WTC11 (cell line): ENCODE results near the gene SLC31A1. TPM values are rescaled to one million over a fixed set of nuclear protein-coding genes. Genes with fewer than 3 reads are reported as not detected.
A peak's percentile ranks its signal among the peaks of the same experiment; 100 is the strongest.

Experiments
- ATAC-seq: fragments of 200-7000 bp; cut with Tn5 transposase; 2 replicates; pipeline ENCODE4 v1.10.0; 2021; ENCODE audit warnings: mild to moderate bottlenecking, moderate library complexity
- CTCF ChIA-PET: fragments of 300-600 bp; sonication (Branson Sonifier 250); formaldehyde crosslinking; loops from one replicate; lab custom pipeline; 2021; ENCODE audit warnings: antibody characterized with exemption; lab: Charles Lee
- POLR2A ChIA-PET: fragments of 350-600 bp; sonication (Branson Sonifier 250); formaldehyde crosslinking; loops from one replicate; lab custom pipeline; 2021; ENCODE audit warnings: antibody characterized with exemption; lab: Charles Lee
- DNase-seq: peaks from one replicate; pipeline ENCODE4 v3.0.0; 2021; ENCODE audit warnings: low spot score
- H3K27ac Mint-ChIP-seq: 2 replicates; pipeline ENCODE4 v1.8.0; 2021; ENCODE audit warnings: mixed read lengths
- H3K27me3 Mint-ChIP-seq: 2 replicates; pipeline ENCODE4 v1.8.0; 2021; ENCODE audit warnings: low read depth, mild to moderate bottlenecking, moderate library complexity, mixed read lengths
- H3K36me3 Mint-ChIP-seq: 2 replicates; pipeline ENCODE4 v1.8.0; 2021; ENCODE audit warnings: mixed read lengths
- H3K4me1 Mint-ChIP-seq: 2 replicates; pipeline ENCODE4 v1.8.0; 2022; ENCODE audit warnings: mixed read lengths
- H3K4me3 Mint-ChIP-seq: 2 replicates; pipeline ENCODE4 v1.8.0; 2021; ENCODE audit warnings: mild to moderate bottlenecking, moderate library complexity, mixed read lengths
- H3K9me3 Mint-ChIP-seq: 2 replicates; pipeline ENCODE4 v1.8.0; 2021; ENCODE audit warnings: mixed read lengths
- CDX4 ChIP-seq: fragments of 250-450 bp; sonication (Bioruptor Pico); IDR thresholded peaks from 2 replicates; pipeline ENCODE4 v1.9.0; 2021; ENCODE audit warnings: moderate library complexity, mild to moderate bottlenecking, inconsistent platforms, borderline replicate concordance
- EMX1 ChIP-seq: fragments of 250-450 bp; sonication (Bioruptor Pico); IDR thresholded peaks from 2 replicates; pipeline ENCODE4 v1.8.0; 2021; ENCODE audit warnings: mild to moderate bottlenecking
- FOXK1 ChIP-seq: sonication (generic); formaldehyde crosslinking; IDR thresholded peaks from 2 replicates; pipeline ENCODE4 v1.8.0; 2022; ENCODE audit warnings: mild to moderate bottlenecking, moderate library complexity, missing genetic modification reagents
- GRHL2 ChIP-seq: fragments of 250-450 bp; sonication (Bioruptor Pico); IDR thresholded peaks from 2 replicates; pipeline ENCODE4 v1.8.0; 2022; ENCODE audit warnings: mild to moderate bottlenecking, moderate library complexity; ENCODE audit not compliant: insufficient replicate concordance, severe bottlenecking
- MXD4 ChIP-seq: fragments of 250-450 bp; sonication (Bioruptor Pico); IDR thresholded peaks from 2 replicates; pipeline ENCODE4 v1.8.0; 2021; ENCODE audit warnings: mild to moderate bottlenecking, moderate library complexity, borderline replicate concordance
- NR1H2 ChIP-seq: sonication (generic); formaldehyde crosslinking; IDR thresholded peaks from 2 replicates; pipeline ENCODE4 v1.9.0; 2021; ENCODE audit warnings: mild to moderate bottlenecking, moderate library complexity, missing genetic modification reagents
- NR2C2 ChIP-seq: sonication (generic); formaldehyde crosslinking; IDR thresholded peaks from 2 replicates; pipeline ENCODE4 v1.8.0; 2022; ENCODE audit warnings: mild to moderate bottlenecking, missing genetic modification reagents
- SMAD3 ChIP-seq: sonication (generic); formaldehyde crosslinking; IDR thresholded peaks from 2 replicates; pipeline ENCODE4 v1.8.0; 2022; ENCODE audit warnings: missing genetic modification reagents, mild to moderate bottlenecking, borderline replicate concordance
- SOX15 ChIP-seq: fragments of 250-450 bp; sonication (Bioruptor Pico); IDR thresholded peaks from 2 replicates; pipeline ENCODE4 v1.9.0; 2021; ENCODE audit warnings: mild to moderate bottlenecking
- TEAD4 ChIP-seq: sonication (generic); formaldehyde crosslinking; IDR thresholded peaks from 2 replicates; pipeline ENCODE4 v1.8.0; 2022; ENCODE audit warnings: mild to moderate bottlenecking, missing genetic modification reagents
- USF1 ChIP-seq: sonication (generic); formaldehyde crosslinking; IDR thresholded peaks from 2 replicates; pipeline ENCODE4 v1.8.0; 2022; ENCODE audit warnings: mild to moderate bottlenecking, missing genetic modification reagents
- ZNF416 ChIP-seq: fragments of 250-450 bp; sonication (Bioruptor Pico); IDR thresholded peaks from 2 replicates; pipeline ENCODE4 v1.9.0; 2021; ENCODE audit warnings: mild to moderate bottlenecking, inconsistent platforms
- ZNF423 ChIP-seq: fragments of 250-450 bp; sonication (Bioruptor Pico); IDR thresholded peaks from 2 replicates; pipeline ENCODE4 v2.1.2; 2022; ENCODE audit warnings: mild to moderate bottlenecking, moderate library complexity
- ZNF671 ChIP-seq: fragments of 250-450 bp; sonication (Bioruptor Pico); IDR thresholded peaks from 2 replicates; pipeline ENCODE4 v1.8.0; 2021; ENCODE audit warnings: mild to moderate bottlenecking
- total RNA-seq: library from RNA; stranded (reverse); gene quantifications from 3 replicates; pipeline ENCODE4 v1.2.3, GENCODE V29; 2021
- TF ChIP-seq, protein P1 (sequence below): sonication (generic); formaldehyde crosslinking; IDR thresholded peaks from 2 replicates; pipeline ENCODE4 v1.8.1; 2022; ENCODE audit warnings: missing genetic modification reagents, borderline replicate concordance
- TF ChIP-seq, protein P2 (sequence below): sonication (generic); formaldehyde crosslinking; IDR thresholded peaks from 2 replicates; pipeline ENCODE4 v1.8.0; 2023; ENCODE audit warnings: missing genetic modification reagents
- TF ChIP-seq, protein P3 (sequence below): sonication (generic); formaldehyde crosslinking; IDR thresholded peaks from 2 replicates; pipeline ENCODE4 v1.8.0; 2022; ENCODE audit warnings: mild to moderate bottlenecking, missing genetic modification reagents

Gene SLC31A1
- total RNA-seq, 1 experiment from 2014 or later, result 43.9 TPM

- TF ChIP-seq EMX1 (CRISPR knock-in tag) (no peak), SOX15 (CRISPR knock-in tag) (no peak), SMAD3 (CRISPR knock-in tag) (no peak), MXD4 (CRISPR knock-in tag) (no peak), ZNF423 (CRISPR knock-in tag) (no peak), CDX4 (CRISPR knock-in tag) (no peak)
- TF ChIP-seq, protein P1, sequence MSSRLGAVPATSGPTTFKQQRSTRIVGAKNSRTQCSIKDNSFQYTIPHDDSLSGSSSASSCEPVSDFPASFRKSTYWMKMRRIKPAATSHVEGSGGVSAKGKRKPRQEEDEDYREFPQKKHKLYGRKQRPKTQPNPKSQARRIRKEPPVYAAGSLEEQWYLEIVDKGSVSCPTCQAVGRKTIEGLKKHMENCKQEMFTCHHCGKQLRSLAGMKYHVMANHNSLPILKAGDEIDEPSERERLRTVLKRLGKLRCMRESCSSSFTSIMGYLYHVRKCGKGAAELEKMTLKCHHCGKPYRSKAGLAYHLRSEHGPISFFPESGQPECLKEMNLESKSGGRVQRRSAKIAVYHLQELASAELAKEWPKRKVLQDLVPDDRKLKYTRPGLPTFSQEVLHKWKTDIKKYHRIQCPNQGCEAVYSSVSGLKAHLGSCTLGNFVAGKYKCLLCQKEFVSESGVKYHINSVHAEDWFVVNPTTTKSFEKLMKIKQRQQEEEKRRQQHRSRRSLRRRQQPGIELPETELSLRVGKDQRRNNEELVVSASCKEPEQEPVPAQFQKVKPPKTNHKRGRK (CRISPR knock-in tag), result no peak
- Mint-ChIP-seq H3K4me3 (no peak overlapping the region), H3K27me3 (no peaks in the 10 kb centered on the region), H3K9me3 (no peaks in the 10 kb centered on the region), H3K4me1 (peaks cover 11% of the 10 kb centered on the region), H3K27ac (no peak overlapping the region), H3K36me3 (no peaks in the 10 kb centered on the region)
- DNase-seq (no peak), ATAC-seq (no peak)
- CTCF ChIA-PET, result no interaction called here
- POLR2A ChIA-PET, result no interaction called here
Observed at GRCh38 chr9:113216406-113216805, 4.9 kb upstream of the SLC31A1 start.

DNA sequence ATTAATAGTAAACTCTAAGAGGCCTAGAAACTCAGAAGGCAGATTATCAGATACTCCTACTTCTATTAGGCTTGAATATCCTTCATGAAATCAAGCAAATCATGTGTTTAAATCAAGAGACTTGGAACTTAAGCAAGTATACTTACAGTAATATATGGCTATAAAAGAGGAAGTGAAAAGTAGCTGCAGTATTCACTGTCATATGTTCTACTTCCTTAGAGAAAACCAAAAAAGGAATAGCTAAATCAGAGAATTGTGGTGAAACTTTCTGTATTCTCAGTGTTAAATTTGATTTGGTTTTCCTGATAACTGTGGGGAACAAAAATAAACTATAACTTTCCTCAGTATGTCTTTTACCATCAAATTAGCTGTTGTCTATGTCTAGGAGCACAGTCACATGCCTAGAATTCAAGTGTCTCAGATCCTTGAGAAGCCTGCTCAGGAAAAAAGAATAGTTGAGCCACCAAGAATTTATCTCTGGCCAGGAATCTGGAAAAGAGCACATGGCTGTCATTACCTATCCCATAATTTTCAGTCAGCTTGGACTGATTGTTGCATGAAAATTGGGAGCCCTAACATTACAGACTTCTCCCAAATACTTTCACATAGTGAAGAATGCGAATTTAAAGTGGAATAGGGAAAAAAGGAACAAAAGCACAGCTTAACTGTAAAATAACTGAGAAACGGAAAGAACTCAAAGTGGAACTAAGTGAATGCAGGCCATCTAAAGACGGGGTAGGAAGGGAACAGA lies 2.0 kb upstream of the SLC31A1 start:
- H3K36me3 Mint-ChIP-seq, result no peaks in the 10 kb centered on the region
- H3K4me1 Mint-ChIP-seq, result peaks cover 26% of the 10 kb centered on the region
- no peak for DNase-seq
- H3K4me3 Mint-ChIP-seq, result peak overlapping the region; percentile 98
- CTCF ChIA-PET, result no interaction called here
- ATAC-seq, result no peak
- POLR2A ChIA-PET, result interaction anchor here (0.6 to 1.3 kb wide), 2 partner anchors 56 to 324 kb away, joined by 3 to 4 read pairs; partner anchors contain the start of genes CDC26 and PRPF4
- H3K27me3 Mint-ChIP-seq, result no peaks in the 10 kb centered on the region
- peak overlapping the region; percentile 68; the same call in 1 of the 2 replicates for H3K27ac Mint-ChIP-seq
- TF ChIP-seq TEAD4 (CRISPR knock-in tag) (no peak), SOX15 (CRISPR knock-in tag) (no peak), SMAD3 (CRISPR knock-in tag) (no peak), NR1H2 (no peak), FOXK1 (CRISPR knock-in tag) (no peak), ZNF416 (no peak), NR2C2 (CRISPR knock-in tag) (no peak), USF1 (CRISPR knock-in tag) (no peak), GRHL2 (CRISPR knock-in tag) (no peak), ZNF671 (CRISPR knock-in tag) (no peak)
- TF ChIP-seq, protein P2, sequence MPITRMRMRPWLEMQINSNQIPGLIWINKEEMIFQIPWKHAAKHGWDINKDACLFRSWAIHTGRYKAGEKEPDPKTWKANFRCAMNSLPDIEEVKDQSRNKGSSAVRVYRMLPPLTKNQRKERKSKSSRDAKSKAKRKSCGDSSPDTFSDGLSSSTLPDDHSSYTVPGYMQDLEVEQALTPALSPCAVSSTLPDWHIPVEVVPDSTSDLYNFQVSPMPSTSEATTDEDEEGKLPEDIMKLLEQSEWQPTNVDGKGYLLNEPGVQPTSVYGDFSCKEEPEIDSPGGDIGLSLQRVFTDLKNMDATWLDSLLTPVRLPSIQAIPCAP (CRISPR knock-in tag), result no peak
- no peaks in the 10 kb centered on the region for H3K9me3 Mint-ChIP-seq

DNA sequence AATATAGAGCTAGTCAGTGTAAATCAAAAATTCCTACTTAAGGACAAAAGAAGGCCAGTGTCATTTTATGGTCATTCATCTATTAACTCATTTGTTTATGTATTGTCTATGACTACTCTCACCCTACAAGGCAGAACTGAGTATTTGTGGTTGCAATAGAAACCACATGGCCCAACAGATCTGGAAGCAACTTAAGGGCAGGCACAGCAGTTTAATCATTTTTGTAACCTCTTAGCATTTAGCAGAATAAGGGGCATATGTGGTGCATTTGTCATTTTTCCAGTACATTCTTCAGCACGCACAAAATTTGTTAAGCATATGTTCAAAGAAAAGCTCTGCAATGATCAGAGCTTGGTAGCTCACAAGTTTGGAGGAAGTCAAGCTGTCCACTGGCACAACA lies 1.4 kb upstream of the SLC31A1 start:
- no peaks in the 10 kb centered on the region for H3K27me3 Mint-ChIP-seq
- H3K4me3 Mint-ChIP-seq, result peak overlapping the region; percentile 98
- H3K36me3 Mint-ChIP-seq, result peaks cover 4% of the 10 kb centered on the region
- H3K9me3 Mint-ChIP-seq, result no peaks in the 10 kb centered on the region
- CTCF ChIA-PET, result interaction anchor here (3.1 kb wide), 1 partner anchor 55 kb away, joined by 24 read pairs; the partner anchor contains the start of genes CDC26 and PRPF4
- no peak for DNase-seq
- TF ChIP-seq, protein P3, sequence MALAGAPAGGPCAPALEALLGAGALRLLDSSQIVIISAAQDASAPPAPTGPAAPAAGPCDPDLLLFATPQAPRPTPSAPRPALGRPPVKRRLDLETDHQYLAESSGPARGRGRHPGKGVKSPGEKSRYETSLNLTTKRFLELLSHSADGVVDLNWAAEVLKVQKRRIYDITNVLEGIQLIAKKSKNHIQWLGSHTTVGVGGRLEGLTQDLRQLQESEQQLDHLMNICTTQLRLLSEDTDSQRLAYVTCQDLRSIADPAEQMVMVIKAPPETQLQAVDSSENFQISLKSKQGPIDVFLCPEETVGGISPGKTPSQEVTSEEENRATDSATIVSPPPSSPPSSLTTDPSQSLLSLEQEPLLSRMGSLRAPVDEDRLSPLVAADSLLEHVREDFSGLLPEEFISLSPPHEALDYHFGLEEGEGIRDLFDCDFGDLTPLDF (CRISPR knock-in tag), result no peak
- peaks cover 26% of the 10 kb centered on the region for H3K4me1 Mint-ChIP-seq
- H3K27ac Mint-ChIP-seq, result no peak overlapping the region; the same call in 1 of the 2 replicates
- ATAC-seq, result no peak
- POLR2A ChIA-PET, result interaction anchor here (1.3 kb wide), 1 partner anchor 55 kb away, joined by 4 read pairs; the partner anchor contains the start of genes CDC26 and PRPF4
